Left colon (tissue), 2 donors: ENCODE data around the gene TWIST2. TPM values are rescaled to one million over a fixed set of nuclear protein-coding genes. Genes with fewer than 3 reads are reported as not detected.
A peak's percentile ranks its signal among the peaks of the same experiment; 100 is the strongest.

Experiments used
- ATAC-seq: fragments of 200-7000 bp; cut with Tn5 transposase; one replicate; pipeline ENCODE4 v1.9.1; 2020; ENCODE audit warnings: mild to moderate bottlenecking, moderate library complexity
- DNase-seq, 2 donors: peaks; one replicate each; pipeline ENCODE4 v3.0.0-alpha.2; 2020
- intact Hi-C, 2 donors: fragments of 100-400 bp; cut with DNase I in 1 of 2; cut with micrococcal nuclease in 1 of 2; formaldehyde crosslinking; loops; one replicate each; pipeline versions ENCODE4 v1.11.2 to v1.14.0; 2022; cut with DNase I, micrococcal nuclease
- total RNA-seq, 2 donors: library from RNA; stranded (reverse); fragmentation: NEBNext Ultra II Directional; extraction: Animal tissue kit (Norgen Biotek cat#: 25700); gene quantifications; one replicate each; pipeline ENCODE4 v1.2.1, GENCODE V29; 2021
- donor health status: DM: no; HTN: no; CAD: no.
- donor health status: DM: yes; HTN: yes; CAD: no.

TWIST2 gene
- total RNA-seq, 2 donors from 2014 or later: 1.7 to 4.2 TPM

DNA sequence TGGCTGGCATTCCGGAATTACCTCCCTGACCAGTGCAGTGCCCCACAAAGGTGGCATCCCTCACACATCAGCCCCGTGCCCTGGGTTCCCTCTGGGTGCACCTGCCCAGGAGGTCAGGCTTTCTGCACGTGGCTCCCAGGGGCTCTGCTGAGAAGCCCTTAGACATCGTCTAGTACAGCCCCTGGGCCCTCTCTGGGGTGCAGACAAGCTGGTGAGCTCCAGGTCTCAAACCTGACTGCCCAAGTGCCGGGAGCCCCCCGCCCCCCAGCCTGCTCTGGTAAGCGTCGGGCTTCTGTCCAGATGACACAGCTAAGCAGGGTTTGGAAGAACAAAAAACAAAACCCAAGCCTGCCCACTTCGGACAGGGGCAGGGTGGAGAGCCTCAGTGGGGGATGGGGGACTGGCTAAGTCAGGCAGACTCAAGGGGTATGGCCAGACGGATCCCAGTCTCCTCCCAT is 20.2 kb downstream of the TWIST2 start:
- DNase-seq: no peak
- ATAC-seq: no peak
- intact Hi-C loops: no loop called here

DNA sequence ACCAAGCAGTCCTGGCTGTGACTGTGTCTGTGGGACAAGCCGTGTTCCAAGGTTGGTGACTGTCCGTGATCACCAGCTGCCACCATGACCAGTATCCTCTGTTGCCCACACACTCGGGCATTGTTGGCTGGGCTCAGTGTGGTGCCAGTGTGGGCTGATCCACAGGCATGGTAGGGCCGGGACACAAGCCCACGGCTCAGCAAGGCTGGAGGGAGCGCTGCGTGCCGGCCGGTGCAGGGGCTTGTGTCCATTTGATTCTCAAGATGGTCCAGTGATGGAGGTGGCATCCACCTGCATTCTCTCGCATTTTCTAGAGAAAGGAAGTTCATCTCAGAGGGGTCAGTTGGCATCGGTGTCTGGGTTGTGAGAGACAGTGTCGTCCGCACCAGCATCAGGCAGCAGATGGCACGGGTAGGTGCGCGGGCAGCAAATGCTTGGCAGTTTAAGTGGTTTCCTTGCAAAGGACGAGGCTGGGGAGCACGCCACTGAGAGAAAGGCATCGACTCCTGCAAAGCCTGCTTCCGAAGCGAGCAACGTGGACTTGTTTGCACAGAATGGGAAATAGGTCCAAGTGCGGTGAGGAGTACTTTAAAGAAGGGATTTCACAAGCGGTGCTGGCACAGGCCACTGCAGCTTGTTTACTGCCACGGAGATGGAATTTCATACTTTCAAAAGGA is 20.9 kb downstream of the TWIST2 start:
- ATAC-seq (no peak), DNase-seq (peak in 1 of 2 donors; percentile 55)

DNA sequence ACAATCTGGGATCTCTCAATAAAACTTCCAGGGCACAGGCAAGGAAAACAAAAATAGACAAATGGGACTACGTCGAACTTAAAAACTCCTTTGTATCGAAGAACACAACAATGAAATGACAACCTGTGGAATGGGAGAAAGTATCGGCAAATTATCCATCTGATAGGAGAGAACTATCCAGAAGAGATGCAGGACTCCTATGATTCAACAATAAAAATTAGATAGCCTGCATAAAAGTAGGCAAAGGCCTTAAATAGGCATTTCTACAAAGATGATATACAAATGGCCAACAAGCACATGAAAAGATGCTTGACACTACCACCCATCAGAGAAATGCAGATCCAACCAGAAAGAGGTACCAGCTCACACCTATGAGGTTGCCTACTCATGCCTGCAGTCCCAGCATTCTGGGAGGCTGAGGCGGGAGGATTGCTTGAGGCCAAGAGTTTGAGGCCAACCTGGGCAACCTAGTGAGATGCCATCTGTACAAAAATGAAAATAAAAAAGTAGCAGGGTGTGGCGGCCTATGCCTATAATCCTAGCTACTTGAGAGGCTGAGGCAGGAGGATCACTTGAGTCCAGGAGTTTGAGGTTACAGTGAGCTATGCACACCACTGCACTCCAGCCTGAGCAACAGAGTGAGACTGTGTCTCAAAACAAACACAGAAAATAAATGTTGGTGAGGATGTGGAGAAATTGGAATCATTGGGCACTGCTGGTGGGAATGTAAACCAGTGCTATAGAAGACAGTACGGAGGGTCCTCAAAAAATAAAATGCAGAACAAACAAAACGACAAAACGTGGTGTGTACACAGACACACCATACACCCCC is 21.6 kb downstream of the TWIST2 start:
- DNase-seq (no peak), ATAC-seq (no peak)
- intact Hi-C loops: no loop called here

More for the DNA sequence above, 20.9 kb downstream of the TWIST2 start:
- intact Hi-C loops: no loop called here

DNA sequence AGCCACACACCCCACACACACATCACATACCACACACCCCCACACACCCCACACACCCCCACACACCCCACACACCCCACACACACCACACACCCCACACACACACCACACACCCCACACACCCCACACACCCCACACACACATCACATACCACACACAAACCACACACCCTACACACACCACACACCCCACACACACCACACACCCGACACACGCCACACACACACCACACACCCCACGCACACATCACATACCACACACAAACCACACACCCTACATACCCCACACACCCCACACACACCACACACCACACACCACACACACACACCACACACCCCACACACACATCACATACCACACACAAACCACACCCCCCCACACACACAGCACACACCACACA is 22.4 kb downstream of the TWIST2 start:
- ATAC-seq: no peak
- no peak for DNase-seq
- intact Hi-C loops: no loop called here

DNA sequence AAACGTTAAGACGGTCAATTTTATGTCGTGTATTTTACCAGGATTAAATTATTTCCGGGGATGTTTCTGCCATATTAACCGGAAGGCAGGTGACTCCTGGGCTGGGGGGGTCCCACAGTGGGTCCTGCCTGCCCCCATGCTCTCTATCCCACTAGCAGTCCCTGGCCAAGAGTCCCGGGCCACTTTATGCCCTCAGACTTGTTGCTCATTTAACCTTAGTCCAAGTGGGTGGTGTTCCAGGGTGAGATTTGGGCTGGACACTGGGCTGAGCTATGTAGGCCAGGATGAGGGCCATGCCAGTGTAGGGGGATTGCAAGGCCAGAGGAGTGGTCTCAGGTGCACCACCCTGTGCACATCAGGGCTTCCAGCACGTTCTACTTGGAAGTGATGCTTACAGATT is 24.1 kb downstream of the TWIST2 start:
- ATAC-seq: no peak

GRCh38 chr2:238872628-238873380 is 24.9 kb downstream of the TWIST2 start:
- ATAC-seq (no peak), DNase-seq (no peak)
- intact Hi-C loops: no loop called here

More for the DNA sequence above, 24.1 kb downstream of the TWIST2 start:
- no peak for DNase-seq
- intact Hi-C loops: no loop called here

- intact Hi-C loops: no loop called here
- ATAC-seq: no peak
- DNase-seq: no peak
Measured at GRCh38 chr2:238873381-238873801, 25.5 kb downstream of the TWIST2 start.

GRCh38 chr2:238873841-238874240 is 26.0 kb downstream of the TWIST2 start:
- no peak for ATAC-seq
- intact Hi-C loops: no loop called here
- no peak for DNase-seq

DNA sequence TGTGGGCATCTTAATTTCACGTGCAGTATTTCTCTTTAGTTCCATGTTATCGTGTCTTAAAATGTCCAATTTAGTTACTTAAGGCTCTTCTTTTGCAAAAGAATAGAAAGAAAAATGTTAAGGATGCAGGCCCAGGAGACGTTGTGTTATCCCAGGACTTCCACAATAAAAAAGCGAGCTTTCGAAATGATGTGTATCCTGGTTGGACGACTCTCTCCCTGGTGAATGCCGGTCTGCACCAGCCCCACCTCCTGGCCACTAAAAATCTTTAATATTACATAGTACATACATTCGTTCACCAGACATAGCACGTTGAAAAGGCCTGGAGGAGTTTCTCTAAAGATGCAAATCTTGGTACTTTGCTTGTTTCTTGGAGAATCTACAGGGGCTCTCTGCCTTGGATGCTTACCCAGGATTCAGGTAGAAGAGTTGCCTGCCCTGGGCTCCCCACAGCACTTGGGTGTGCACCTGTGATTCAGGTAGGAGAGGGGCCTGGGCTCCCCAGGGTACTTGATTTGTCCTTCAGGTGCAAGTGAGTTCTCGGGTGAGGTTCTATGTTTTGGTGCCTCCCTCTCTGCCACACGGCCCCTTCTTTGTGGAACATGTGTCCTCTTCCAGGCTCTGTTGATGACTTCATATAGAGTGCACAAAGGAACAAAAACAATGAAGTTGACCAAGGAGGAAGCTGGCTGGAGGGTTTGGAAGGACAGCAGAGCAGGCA is 26.6 kb downstream of the TWIST2 start:
- no peak for DNase-seq
- intact Hi-C loops: no loop called here
- ATAC-seq: no peak

GRCh38 chr2:238875101-238875470 is 27.2 kb downstream of the TWIST2 start:
- no peak for ATAC-seq

GRCh38 chr2:238875471-238876231 is 27.8 kb downstream of the TWIST2 start:
- intact Hi-C loops: no loop called here
- DNase-seq (no peak), ATAC-seq (no peak)

More at GRCh38 chr2:238875101-238875470, 27.2 kb downstream of the TWIST2 start:
- no peak for DNase-seq
- intact Hi-C loops: no loop called here

DNA sequence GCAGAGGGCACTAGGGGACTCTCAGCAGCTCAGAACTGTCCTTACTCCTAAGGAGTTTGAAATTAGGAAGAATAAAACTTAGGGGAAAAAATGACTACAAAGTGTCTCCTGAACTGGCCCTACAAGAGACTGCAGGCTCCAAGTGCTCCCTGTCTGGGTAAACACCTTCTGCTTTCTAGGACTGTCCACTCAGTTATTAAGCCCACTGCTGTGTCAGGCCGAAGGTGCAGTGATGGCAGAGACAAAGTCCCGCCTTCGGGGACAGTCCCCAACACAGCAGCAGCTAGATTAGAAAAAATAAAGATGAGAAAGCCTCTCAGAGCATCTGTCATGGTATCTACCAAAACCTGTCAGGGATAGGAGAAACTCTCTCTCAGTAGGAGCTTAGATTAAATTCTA is 28.3 kb downstream of the TWIST2 start:
- intact Hi-C loops: no loop called here
- DNase-seq: no peak
- no peak for ATAC-seq

DNA sequence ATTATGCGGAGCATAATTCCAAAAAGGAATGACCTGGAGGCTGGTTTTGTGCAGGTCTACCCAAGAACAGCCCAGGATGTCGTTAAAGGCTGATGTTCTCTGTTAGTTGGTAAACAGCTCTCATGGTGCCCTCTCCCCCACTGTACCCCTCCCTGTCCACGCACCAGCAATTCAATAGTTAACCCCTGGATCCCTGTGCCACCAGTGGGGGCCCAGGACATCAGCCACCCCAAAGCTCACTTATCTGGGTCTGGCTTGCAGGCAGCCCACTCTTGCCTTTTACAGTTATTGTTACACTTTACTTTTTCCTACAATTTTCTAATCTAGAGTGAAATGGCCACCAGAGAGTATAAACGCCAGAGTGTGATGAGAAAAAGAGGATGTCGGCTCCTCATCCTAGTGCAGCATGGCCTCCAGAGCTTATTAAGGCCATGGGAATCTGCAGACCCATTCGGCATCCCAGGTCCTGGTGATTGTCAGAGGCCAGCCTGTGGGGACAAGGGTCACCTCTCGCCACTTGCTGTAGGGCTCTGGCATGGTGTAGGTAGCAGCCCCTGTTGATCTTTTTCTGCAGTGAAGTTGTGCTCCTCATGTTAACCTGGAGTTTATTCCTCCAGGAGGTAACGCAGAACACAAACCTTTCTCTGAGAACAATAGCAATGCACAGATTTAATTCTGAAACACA is 30.3 kb downstream of the TWIST2 start:
- no peak for ATAC-seq
- intact Hi-C loops: no loop called here
- no peak for DNase-seq

DNA sequence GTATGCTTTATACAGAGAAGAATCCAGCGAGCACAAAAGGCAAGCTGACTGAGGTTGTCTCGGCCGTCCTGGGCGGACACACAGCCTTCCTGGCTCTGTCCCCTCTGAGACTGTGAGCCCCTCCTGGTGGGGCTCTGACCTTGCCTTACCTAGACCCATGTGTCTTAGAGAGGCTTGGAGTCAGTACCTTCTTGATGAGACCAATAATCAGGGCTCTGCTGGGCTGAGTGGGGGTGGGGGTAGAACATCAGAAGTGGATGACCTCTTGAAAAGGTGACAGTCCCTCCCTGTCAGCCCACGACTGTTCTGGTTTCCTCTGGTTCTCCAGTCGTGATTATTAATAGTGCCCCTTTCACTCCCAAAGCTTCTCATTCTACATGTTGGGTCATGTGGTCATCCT is 31.2 kb downstream of the TWIST2 start:
- intact Hi-C loops: no loop called here
- DNase-seq: no peak
- no peak for ATAC-seq

DNA sequence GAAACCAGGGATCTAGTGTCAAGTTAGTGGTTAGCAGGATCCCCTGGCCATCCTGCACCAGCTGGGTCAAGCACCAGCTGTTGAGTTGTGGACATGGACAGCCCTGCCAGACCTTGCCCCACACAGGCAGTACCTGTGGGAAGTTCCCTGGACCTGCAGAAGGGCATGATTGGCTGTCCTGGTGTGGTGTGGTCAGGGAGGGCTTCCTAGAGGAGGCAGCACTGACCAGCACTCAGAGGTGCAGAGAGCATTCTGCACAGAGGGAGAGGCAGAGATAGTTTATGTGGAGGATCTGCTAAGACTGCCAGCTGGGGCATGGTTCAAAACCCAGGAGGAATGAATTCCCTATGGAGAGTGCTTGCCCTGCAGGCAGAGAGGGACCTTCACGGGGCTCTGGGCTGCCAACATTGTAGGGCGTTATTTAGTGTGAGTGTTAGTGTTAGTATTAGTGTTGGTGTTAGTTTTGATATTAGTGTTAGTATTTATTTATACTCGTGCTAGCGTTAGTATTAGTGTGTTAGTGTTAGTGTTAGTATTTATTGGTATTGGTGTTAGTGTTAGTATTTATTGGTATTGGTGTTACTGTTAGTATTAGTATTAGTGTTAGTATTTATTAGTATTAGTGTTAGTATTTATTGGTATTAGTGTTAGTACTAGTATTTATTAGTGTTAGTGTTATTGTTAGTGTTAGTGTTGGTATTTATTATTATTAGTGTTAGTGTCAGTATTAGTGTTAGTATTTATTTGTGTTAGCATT is 31.9 kb downstream of the TWIST2 start:
- ATAC-seq: peak; percentile 51

GRCh38 chr2:238881353-238882081 is 33.6 kb downstream of the TWIST2 start:
- peak; percentile 52 for ATAC-seq

More for the DNA sequence above, 31.9 kb downstream of the TWIST2 start:
- DNase-seq: no peak
- intact Hi-C loops: no loop called here

More at GRCh38 chr2:238881353-238882081, 33.6 kb downstream of the TWIST2 start:
- DNase-seq: no peak
- intact Hi-C loops: no loop called here
